ENCODE measurements around the gene IRGQ.

IRGQ gene

DNA sequence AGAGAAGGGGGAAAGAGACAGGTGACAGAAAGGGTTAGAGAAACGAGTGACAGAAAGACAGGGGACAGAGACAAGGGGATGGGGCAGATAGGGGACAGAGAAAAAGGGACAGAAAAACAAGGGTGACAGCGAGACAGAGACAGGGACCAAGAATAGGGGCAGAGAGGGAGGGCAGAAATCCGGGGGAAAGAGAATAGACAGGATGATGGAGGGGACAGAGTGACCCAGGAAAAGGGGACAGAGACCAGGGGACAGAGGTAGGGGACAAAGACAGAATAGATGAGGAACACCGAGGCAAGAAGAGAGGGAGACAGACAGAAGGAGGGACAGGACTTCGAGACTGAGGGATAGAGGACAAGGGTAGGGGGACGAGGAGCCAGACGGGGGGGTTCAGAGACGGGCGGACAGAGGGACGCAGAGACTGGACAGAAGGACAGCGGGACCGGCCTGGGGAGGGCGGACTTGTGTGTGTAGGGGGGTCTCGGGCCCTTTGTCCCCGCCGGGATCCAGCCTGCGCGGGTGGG is 43.1 kb upstream of the IRGQ start (continued):
- TF ChIP-seq, protein P1, sequence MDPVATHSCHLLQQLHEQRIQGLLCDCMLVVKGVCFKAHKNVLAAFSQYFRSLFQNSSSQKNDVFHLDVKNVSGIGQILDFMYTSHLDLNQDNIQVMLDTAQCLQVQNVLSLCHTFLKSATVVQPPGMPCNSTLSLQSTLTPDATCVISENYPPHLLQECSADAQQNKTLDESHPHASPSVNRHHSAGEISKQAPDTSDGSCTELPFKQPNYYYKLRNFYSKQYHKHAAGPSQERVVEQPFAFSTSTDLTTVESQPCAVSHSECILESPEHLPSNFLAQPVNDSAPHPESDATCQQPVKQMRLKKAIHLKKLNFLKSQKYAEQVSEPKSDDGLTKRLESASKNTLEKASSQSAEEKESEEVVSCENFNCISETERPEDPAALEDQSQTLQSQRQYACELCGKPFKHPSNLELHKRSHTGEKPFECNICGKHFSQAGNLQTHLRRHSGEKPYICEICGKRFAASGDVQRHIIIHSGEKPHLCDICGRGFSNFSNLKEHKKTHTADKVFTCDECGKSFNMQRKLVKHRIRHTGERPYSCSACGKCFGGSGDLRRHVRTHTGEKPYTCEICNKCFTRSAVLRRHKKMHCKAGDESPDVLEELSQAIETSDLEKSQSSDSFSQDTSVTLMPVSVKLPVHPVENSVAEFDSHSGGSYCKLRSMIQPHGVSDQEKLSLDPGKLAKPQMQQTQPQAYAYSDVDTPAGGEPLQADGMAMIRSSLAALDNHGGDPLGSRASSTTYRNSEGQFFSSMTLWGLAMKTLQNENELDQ (tag by site-specific recombination; IDR thresholded peaks at IDR 0.05; ENCODE audit: low read depth), result no peak
- TF ChIP-seq ZNF391 (tag by site-specific recombination; IDR thresholded peaks at IDR 0.05; ENCODE audit: borderline replicate concordance, low read depth), result peak; percentile 73; the same call in 1 of the 2 replicates
- TF ChIP-seq ZBTB48 (tag by site-specific recombination; IDR thresholded peaks at IDR 0.05), result peak; percentile 86
- peak; percentile 14; the same call in 1 of the 2 replicates for TF ChIP-seq ZNF324 (tag by site-specific recombination; IDR thresholded peaks at IDR 0.05)
- TF ChIP-seq ZNF843 (tag by site-specific recombination; IDR thresholded peaks at IDR 0.05), result 0 out of 2 replicates have a peak, but pooled peaks have one; percentile 42
- TF ChIP-seq, protein P2, sequence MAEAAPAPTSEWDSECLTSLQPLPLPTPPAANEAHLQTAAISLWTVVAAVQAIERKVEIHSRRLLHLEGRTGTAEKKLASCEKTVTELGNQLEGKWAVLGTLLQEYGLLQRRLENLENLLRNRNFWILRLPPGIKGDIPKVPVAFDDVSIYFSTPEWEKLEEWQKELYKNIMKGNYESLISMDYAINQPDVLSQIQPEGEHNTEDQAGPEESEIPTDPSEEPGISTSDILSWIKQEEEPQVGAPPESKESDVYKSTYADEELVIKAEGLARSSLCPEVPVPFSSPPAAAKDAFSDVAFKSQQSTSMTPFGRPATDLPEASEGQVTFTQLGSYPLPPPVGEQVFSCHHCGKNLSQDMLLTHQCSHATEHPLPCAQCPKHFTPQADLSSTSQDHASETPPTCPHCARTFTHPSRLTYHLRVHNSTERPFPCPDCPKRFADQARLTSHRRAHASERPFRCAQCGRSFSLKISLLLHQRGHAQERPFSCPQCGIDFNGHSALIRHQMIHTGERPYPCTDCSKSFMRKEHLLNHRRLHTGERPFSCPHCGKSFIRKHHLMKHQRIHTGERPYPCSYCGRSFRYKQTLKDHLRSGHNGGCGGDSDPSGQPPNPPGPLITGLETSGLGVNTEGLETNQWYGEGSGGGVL (tag by site-specific recombination; IDR thresholded peaks at IDR 0.05), result peak; percentile 49; the same call in 1 of the 2 replicates
- no peak for TF ChIP-seq ZNF560 (tag by site-specific recombination; IDR thresholded peaks at IDR 0.05; ENCODE audit: borderline replicate concordance)
- TF ChIP-seq KLF9 (tag by site-specific recombination; IDR thresholded peaks at IDR 0.05; ENCODE audit: low read depth), result peak; percentile 42; the same call in 1 of the 2 replicates
- TF ChIP-seq RBAK (tag by site-specific recombination; IDR thresholded peaks at IDR 0.05), result 0 out of 2 replicates have a peak, but pooled peaks have one; percentile 18
- TF ChIP-seq ZNF10 (tag by site-specific recombination; IDR thresholded peaks at IDR 0.05), result no peak
- TF ChIP-seq ZNF175 (tag by site-specific recombination; IDR thresholded peaks at IDR 0.05), result 0 out of 2 replicates have a peak, but pooled peaks have one; percentile 80
- peak; percentile 21 for TF ChIP-seq ZNF335 (tag by site-specific recombination; conservative IDR thresholded peaks at IDR 0.05)
- TF ChIP-seq, protein P3, sequence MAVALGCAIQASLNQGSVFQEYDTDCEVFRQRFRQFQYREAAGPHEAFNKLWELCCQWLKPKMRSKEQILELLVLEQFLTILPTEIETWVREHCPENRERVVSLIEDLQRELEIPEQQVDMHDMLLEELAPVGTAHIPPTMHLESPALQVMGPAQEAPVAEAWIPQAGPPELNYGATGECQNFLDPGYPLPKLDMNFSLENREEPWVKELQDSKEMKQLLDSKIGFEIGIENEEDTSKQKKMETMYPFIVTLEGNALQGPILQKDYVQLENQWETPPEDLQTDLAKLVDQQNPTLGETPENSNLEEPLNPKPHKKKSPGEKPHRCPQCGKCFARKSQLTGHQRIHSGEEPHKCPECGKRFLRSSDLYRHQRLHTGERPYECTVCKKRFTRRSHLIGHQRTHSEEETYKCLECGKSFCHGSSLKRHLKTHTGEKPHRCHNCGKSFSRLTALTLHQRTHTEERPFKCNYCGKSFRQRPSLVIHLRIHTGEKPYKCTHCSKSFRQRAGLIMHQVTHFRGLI (tag by site-specific recombination; IDR thresholded peaks at IDR 0.05), result no peak
- TF ChIP-seq, protein P4, sequence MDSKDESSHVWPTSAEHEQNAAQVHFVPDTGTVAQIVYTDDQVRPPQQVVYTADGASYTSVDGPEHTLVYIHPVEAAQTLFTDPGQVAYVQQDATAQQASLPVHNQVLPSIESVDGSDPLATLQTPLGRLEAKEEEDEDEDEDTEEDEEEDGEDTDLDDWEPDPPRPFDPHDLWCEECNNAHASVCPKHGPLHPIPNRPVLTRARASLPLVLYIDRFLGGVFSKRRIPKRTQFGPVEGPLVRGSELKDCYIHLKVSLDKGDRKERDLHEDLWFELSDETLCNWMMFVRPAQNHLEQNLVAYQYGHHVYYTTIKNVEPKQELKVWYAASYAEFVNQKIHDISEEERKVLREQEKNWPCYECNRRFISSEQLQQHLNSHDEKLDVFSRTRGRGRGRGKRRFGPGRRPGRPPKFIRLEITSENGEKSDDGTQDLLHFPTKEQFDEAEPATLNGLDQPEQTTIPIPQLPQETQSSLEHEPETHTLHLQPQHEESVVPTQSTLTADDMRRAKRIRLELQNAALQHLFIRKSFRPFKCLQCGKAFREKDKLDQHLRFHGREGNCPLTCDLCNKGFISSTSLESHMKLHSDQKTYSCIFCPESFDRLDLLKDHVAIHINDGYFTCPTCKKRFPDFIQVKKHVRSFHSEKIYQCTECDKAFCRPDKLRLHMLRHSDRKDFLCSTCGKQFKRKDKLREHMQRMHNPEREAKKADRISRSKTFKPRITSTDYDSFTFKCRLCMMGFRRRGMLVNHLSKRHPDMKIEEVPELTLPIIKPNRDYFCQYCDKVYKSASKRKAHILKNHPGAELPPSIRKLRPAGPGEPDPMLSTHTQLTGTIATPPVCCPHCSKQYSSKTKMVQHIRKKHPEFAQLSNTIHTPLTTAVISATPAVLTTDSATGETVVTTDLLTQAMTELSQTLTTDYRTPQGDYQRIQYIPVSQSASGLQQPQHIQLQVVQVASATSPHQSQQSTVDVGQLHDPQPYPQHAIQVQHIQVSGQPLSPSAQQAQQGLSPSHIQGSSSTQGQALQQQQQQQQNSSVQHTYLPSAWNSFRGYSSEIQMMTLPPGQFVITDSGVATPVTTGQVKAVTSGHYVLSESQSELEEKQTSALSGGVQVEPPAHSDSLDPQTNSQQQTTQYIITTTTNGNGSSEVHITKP (tag by site-specific recombination; IDR thresholded peaks at IDR 0.05), result peak; percentile 71
- TF ChIP-seq ZBTB17 (tag by site-specific recombination; IDR thresholded peaks at IDR 0.05), result peak; percentile 53; the same call in 1 of the 2 replicates
- TF ChIP-seq ZNF350 (tag by site-specific recombination; IDR thresholded peaks at IDR 0.05), result no peak
- TF ChIP-seq KLF10 (tag by site-specific recombination; IDR thresholded peaks at IDR 0.05), result no peak
- TF ChIP-seq, protein P5, sequence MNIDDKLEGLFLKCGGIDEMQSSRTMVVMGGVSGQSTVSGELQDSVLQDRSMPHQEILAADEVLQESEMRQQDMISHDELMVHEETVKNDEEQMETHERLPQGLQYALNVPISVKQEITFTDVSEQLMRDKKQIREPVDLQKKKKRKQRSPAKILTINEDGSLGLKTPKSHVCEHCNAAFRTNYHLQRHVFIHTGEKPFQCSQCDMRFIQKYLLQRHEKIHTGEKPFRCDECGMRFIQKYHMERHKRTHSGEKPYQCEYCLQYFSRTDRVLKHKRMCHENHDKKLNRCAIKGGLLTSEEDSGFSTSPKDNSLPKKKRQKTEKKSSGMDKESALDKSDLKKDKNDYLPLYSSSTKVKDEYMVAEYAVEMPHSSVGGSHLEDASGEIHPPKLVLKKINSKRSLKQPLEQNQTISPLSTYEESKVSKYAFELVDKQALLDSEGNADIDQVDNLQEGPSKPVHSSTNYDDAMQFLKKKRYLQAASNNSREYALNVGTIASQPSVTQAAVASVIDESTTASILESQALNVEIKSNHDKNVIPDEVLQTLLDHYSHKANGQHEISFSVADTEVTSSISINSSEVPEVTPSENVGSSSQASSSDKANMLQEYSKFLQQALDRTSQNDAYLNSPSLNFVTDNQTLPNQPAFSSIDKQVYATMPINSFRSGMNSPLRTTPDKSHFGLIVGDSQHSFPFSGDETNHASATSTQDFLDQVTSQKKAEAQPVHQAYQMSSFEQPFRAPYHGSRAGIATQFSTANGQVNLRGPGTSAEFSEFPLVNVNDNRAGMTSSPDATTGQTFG (tag by site-specific recombination; IDR thresholded peaks at IDR 0.05; ENCODE audit: borderline replicate concordance), result 0 out of 2 replicates have a peak, but pooled peaks have one; percentile 23
- TF ChIP-seq, protein P6, sequence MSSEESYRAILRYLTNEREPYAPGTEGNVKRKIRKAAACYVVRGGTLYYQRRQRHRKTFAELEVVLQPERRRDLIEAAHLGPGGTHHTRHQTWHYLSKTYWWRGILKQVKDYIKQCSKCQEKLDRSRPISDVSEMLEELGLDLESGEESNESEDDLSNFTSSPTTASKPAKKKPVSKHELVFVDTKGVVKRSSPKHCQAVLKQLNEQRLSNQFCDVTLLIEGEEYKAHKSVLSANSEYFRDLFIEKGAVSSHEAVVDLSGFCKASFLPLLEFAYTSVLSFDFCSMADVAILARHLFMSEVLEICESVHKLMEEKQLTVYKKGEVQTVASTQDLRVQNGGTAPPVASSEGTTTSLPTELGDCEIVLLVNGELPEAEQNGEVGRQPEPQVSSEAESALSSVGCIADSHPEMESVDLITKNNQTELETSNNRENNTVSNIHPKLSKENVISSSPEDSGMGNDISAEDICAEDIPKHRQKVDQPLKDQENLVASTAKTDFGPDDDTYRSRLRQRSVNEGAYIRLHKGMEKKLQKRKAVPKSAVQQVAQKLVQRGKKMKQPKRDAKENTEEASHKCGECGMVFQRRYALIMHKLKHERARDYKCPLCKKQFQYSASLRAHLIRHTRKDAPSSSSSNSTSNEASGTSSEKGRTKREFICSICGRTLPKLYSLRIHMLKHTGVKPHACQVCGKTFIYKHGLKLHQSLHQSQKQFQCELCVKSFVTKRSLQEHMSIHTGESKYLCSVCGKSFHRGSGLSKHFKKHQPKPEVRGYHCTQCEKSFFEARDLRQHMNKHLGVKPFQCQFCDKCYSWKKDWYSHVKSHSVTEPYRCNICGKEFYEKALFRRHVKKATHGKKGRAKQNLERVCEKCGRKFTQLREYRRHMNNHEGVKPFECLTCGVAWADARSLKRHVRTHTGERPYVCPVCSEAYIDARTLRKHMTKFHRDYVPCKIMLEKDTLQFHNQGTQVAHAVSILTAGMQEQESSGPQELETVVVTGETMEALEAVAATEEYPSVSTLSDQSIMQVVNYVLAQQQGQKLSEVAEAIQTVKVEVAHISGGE (tag by site-specific recombination; conservative IDR thresholded peaks at IDR 0.05; ENCODE audit: low read depth), result peak; percentile 37; the same call in 1 of the 2 replicates
- 0 out of 2 replicates have a peak, but pooled peaks have one; percentile 20 for TF ChIP-seq GLIS2 (tag by site-specific recombination; IDR thresholded peaks at IDR 0.05)
- TF ChIP-seq ZNF366 (tag by site-specific recombination; conservative IDR thresholded peaks at IDR 0.05), result peak; percentile 97
- no peak for TF ChIP-seq ZNF510 (tag by site-specific recombination; IDR thresholded peaks at IDR 0.05; ENCODE audit: insufficient replicate concordance)
- 0 out of 2 replicates have a peak, but pooled peaks have one; percentile 30 for TF ChIP-seq ZNF133 (tag by site-specific recombination; IDR thresholded peaks at IDR 0.05)
